Astrocyte (in vitro differentiated cells and primary cell): ENCODE results near the gene DUSP28.

Experiments used
- CTCF ChIP-seq: IDR thresholded peaks from 2 replicates; pipeline ENCODE4 v1.5.1; 2011; ENCODE audit warnings: low read depth, mild to moderate bottlenecking, inconsistent platforms, low read length, moderate library complexity; ENCODE audit not compliant: insufficient read depth
- EZH2 ChIP-seq: IDR thresholded peaks from 2 replicates; pipeline ENCODE4 v1.6.1; 2012; ENCODE audit warnings: mild to moderate bottlenecking, low read length, inconsistent platforms; ENCODE audit not compliant: insufficient read depth

DNA sequence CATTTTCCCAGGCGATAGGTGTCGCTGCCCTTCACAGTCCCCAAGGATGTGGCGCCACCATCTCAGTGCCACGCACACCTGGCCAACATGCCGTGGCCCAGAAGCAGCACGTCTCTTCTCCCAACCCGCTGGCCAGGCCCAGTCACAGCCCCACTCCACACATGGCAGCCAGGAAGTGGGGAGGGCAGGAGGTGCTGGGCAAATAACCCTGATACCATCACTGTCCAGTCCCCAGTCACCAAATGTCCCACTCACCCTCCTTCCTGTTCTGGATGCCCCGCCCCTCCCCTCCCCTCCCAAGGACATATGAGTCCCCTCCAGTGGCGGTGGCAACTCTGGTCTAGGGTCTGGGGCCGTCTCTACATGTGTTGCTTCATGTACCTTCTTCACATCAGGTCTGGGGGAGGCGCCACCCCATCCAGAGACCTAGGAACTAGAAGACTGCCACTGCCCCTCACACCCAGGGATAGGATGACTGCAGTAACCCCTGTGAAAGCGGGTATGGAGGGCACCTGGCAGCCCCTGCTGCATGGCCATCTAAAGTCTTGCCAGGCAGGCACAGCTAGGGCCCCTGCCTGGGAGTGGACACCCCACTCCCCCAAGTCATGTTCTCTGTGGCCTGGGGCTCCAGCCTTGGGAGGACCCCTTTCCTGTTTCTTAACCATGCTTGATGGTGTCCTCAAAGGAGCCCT lies 19.1 kb downstream of the DUSP28 start:
- TF ChIP-seq CTCF (no peak), EZH2 (no peak)
